HG03060 (cell line): ENCODE measurements around the gene LAMA1.

ENCODE experiments used
- ATAC-seq: cut with Tn5 transposase; IDR thresholded peaks from one replicate; pipeline ENCODE4 v1.9.1; 2021; ENCODE audit warnings: low read depth, moderate number of reproducible peaks; ENCODE audit not compliant: unreplicated experiment

Gene LAMA1

DNA sequence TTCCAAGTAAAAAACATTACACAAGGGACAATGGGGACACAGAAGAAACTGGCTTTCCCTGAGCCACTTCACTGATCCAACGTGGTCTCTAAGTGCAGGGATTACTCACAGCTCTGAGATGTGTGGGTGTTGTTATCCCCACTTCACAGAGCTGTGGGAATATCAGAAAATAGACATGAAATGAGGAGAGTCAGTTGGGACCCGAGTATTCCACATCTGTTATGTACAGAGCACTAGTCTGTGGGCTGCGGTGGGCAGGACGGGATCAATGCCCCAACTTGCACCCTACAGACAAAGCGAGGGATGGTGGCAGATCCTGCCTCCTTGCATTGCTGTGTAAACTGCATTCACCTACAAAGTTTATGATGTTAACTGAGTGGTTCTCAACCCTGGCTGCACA lies 11.7 kb downstream of the LAMA1 start:
- ATAC-seq = no peak

DNA sequence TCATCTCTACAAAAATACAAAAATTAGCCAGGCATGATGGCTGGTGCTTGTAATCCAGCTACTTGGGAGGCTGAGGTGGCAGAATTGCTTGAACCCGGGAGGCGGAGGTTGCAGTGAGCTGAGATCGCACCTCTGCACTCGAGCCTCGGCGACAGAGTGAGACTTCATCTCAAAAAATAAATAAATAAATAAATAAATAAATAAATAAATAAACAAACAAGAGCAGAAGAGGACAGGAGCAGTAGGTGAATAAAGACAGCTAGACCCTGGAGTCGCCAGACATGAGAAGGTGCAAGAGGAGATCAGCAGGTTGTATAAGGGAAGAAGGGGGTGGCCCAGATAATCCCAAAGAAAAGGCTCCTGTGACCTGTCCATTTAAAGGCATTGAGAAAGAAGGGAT lies 12.3 kb downstream of the LAMA1 start:
- ATAC-seq = no peak

DNA sequence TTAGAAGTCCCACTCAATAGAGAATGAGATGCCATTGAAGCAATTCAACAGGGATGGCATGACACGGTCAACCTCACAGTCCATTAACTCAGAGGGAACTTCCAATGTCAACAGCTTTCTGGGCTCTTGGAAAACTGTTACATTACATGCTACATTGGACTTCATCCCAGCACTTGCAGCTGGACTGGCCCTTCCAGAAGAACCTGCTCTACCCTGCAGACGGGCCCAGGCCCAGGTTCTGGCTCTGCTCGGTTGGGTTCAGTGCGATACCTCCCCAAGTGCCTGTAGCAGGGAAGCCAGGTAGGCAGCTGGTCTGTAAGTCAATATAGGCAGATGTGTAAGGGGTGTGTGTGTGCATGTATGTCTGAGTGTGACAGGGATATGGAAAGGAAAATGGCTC lies 12.9 kb downstream of the LAMA1 start:
- ATAC-seq = no peak

- ATAC-seq = no peak
These were observed 15.5 kb downstream of the LAMA1 start for GRCh38 chr18:7102131-7102530.

- no peak for ATAC-seq
These were observed 20.8 kb downstream of the LAMA1 start for GRCh38 chr18:7096838-7097237.

DNA sequence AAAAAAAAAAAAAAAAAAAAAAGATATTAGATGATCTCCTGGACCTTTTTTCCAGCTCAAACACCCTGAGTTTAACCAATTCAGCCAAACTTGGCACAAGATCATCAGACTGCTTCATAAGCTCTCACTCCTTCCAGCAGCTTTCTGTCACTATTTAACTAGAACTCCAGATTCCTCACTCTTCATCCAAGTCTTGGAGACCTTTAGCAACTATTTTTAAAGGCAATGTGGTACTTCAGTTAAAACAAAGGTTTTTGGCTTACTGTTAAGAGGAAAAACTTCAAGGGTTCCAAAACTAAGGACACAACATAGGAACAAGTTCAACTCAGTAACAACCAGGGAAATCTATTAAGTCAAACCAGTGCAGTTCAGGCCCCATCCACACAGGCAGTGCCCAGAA lies 23.2 kb downstream of the LAMA1 start:
- ATAC-seq = no peak

DNA sequence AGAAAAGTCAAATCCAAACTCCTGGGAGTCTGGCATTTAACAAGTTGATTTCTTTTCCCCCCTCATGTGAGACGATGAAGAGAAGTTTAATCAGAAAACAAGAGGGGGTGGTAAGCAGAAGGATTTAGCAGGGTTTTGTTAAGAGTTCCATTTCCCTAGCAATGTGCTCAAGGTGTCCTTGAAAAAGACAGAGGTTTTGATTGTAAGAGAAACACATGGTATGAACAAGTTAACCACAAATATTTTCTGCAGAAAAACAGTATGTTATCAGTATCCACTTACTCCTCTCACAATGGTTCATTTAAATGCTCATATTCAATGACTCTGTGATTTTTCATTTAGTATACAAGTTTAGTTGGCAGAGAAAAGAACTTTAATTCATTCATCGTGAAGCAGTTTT lies 26.8 kb downstream of the LAMA1 start:
- ATAC-seq = no peak

- no peak for ATAC-seq
These were observed 28.2 kb downstream of the LAMA1 start for GRCh38 chr18:7089369-7089768.

- ATAC-seq = no peak
These were observed 33.2 kb downstream of the LAMA1 start for GRCh38 chr18:7084080-7085065.

- no peak for ATAC-seq
These were observed 34.9 kb downstream of the LAMA1 start for GRCh38 chr18:7082671-7083070.

DNA sequence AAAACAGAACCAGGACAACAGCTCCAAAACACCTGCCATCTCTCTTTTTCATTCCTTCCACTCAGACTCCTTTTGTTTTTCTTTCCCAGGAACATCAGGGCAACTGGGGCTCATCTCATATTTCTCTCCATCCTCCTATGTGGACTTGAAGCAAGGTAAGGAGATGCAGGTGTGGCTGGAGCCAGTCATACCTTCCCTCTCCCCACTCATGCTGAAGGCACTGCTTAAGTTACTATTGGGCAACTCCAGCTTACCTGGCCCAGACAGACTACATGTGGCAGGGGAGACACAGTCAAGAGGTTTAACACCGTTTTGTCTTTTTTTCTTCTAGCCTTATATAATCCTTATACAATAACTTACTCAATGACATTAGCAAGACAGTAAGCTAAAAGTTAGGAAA lies 38.4 kb downstream of the LAMA1 start:
- no peak for ATAC-seq

- no peak for ATAC-seq
These were observed 45.0 kb downstream of the LAMA1 start for GRCh38 chr18:7072593-7072992.

DNA sequence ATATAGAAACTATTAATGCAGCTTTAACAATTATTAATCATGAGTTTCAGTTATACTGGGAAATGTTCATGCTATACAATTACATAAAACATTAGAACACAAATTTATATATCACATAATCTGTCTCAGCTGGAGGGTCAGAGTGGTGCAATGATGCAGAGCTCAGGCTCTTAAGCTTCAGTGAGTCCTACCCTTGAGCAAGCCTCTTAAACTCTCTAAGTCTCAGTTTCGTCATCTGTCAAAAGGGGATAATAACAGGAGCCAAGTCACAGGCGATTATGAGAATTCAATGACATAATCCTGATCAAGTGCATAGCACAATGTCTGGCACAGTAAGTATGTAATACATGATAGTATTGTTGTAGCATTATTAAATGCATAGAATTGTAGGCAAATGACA lies 46.0 kb downstream of the LAMA1 start:
- no peak for ATAC-seq

DNA sequence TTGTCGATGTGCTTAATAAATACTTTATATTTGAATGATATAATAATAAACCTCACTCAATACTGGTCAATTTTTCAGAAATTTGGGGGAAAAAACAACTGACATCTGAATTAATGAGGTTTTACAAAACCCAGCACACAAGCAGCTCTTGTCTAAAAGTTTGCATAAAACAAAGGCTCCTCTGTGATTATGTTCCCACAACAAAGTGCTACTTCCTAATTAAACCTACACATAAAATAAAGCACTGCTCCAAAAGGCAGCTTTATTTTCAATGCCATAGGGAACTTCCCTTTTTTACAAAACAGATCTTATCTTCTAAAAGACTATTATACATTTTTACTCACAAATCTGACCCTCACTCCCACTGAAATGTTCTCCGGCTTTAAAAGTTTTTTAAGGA lies 47.1 kb downstream of the LAMA1 start:
- no peak for ATAC-seq

GRCh38 chr18:7068871-7069590 lies 48.6 kb downstream of the LAMA1 start:
- ATAC-seq = no peak

- no peak for ATAC-seq
These were observed 50.5 kb downstream of the LAMA1 start for GRCh38 chr18:7066965-7067555.

DNA sequence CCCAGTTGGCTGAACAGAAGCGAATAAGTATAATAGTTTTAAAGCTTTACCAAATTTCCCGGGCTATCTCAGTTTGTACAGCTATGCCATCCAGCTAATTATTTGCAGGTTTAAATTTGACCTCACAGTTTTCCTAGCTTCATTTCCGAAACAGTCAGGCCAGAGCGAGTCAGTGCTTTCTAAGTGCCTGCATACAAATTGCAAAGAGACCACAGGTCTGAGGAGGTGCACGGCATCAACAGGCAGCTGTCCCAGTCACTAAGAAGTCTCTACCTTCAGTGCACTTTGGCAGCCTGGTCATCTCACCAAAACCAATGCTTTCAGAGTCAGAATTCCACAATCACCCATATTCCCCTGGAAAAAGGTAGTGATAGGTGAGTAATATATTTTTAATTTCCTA lies 51.9 kb downstream of the LAMA1 start:
- ATAC-seq = no peak

- no peak for ATAC-seq
These were observed 53.3 kb downstream of the LAMA1 start for GRCh38 chr18:7064346-7064745.

- ATAC-seq = no peak
These were observed 54.8 kb downstream of the LAMA1 start for GRCh38 chr18:7062811-7063210.

GRCh38 chr18:7062236-7062635 lies 55.4 kb downstream of the LAMA1 start:
- ATAC-seq = no peak

DNA sequence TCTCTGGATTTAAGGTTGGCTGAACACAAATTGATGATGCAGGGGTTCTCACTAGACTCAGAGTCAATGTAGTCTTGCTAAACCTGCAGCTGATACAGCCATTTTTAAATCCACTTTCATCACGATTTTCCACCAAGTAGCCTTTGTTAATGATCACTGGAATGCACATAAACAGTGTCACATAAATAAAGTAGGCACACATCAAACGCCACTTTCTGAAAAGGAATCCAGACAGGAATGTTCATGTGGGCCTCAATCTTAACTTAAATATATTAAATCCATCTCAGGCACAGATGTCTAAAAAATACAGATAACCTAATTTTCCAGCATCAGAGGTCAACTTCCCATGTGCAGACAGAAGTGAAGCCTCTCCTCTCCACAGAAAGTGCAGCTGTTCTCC lies 58.3 kb downstream of the LAMA1 start:
- no peak for ATAC-seq
